ENCODE results near the gene BRPF3.

BRPF3 gene

DNA sequence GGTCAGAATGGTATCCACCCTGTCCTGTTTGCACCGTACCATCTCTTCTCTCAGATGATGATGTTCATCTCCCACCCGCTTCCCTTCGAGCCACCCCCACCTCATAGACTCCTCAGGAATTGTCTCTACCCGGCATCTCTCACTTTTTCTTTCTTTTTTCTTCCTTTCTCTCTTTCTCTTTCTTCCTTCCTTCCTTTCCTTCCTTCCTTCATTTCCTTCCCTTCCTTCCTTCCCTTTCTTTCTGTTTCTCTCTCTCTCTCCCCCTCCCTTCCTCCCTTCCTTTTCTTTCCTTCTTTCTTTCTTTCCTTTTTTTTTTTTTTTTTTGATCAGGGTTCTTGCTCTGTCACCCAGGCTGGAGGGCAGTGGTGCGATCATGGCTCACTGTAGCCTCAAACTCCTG is 45.6 kb downstream of the BRPF3 start:
- Histone ChIP-seq H2AK5ac (ENCODE audit: low read length, severe bottlenecking) (no peak overlapping the region), H3K23ac (ENCODE audit: low read length in 2 of 2) (no peak overlapping the region), H3K9me3 (ENCODE audit: control insufficient read depth, low read length) (no peaks in the 10 kb centered on the region), H3K9ac (ENCODE audit: low read length) (no peak overlapping the region), H2BK15ac (ENCODE audit: low read depth, poor library complexity, severe bottlenecking) (no peak overlapping the region), H4K91ac (ENCODE audit: low read length) (no peak overlapping the region), H3K27ac (ENCODE audit: low read length, poor library complexity, severe bottlenecking) (no peak overlapping the region), H2BK12ac (ENCODE audit: low read length in 2 of 2) (no peak overlapping the region), H3K4ac (ENCODE audit: low read depth in 1 of 2, low read length in 2 of 2) (no peak overlapping the region), H2BK5ac (ENCODE audit: low read depth, low read length, poor library complexity, severe bottlenecking) (no peak overlapping the region), H2BK120ac (ENCODE audit: low read depth, low read length) (no peak overlapping the region), H3K4me2 (ENCODE audit: low read length, poor library complexity, severe bottlenecking) (no peak overlapping the region), H3K36me3 (ENCODE audit: control insufficient read depth in 1 of 2, insufficient read depth in 2 of 2, low read depth in 1 of 2, low read length in 2 of 2) (no peaks in the 10 kb centered on the region), H3K18ac (ENCODE audit: low read depth in 1 of 2, low read length in 2 of 2) (no peak overlapping the region), H3K14ac (ENCODE audit: low read length in 2 of 2) (no peak overlapping the region), H3K4me3 (ENCODE audit: insufficient read depth in 1 of 2, low read depth in 1 of 2, low read length in 2 of 2) (peak overlapping the region in 1 of 2 experiments; percentile 53), H4K8ac (ENCODE audit: low read length) (no peak overlapping the region), H3K79me1 (replicated peaks; ENCODE audit: low read length, poor library complexity, severe bottlenecking) (no peaks in the 10 kb centered on the region), H3K27me3 (ENCODE audit: control insufficient read depth in 1 of 2, insufficient read depth in 1 of 2, low read length in 2 of 2) (peaks cover 0 to 6% of the 10 kb centered on the region in 2 experiments), H2AFZ (ENCODE audit: low read depth, low read length) (no peak overlapping the region), H3K4me1 (ENCODE audit: control insufficient read depth, insufficient read depth, low read depth, low read length) (no peaks in the 10 kb centered on the region)
- 96% methylated on average over 5 of the region's 5 CpGs for WGBS
- DNase-seq = no peak

DNA sequence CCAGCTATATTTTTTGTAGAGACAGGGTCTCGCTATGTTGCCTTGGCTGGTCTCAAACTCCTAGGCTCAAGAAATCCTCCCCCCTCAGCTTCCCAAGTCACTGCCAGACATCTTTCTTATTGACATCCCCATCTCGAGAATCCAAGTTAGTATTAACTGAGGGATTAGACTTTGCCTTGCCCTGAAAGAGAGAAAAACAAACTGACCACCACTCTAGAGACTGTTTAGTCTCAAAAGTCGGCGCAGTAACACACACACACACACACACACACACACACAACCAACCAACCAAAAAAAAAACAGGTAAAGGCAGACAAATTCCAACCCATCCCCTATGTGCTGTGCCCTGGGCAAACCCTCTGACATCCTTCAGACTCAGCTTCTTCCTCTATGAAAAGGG is 46.1 kb downstream of the BRPF3 start:
- Histone ChIP-seq H4K91ac (ENCODE audit: low read length) (no peak overlapping the region), H3K27ac (ENCODE audit: low read length, poor library complexity, severe bottlenecking) (no peak overlapping the region), H3K4me3 (ENCODE audit: insufficient read depth in 1 of 2, low read depth in 1 of 2, low read length in 2 of 2) (no peak overlapping the region), H3K9me3 (ENCODE audit: control insufficient read depth, low read length) (no peaks in the 10 kb centered on the region), H2BK120ac (ENCODE audit: low read depth, low read length) (no peak overlapping the region), H3K79me1 (replicated peaks; ENCODE audit: low read length, poor library complexity, severe bottlenecking) (no peaks in the 10 kb centered on the region), H3K4me1 (ENCODE audit: control insufficient read depth, insufficient read depth, low read depth, low read length) (no peaks in the 10 kb centered on the region), H2AFZ (ENCODE audit: low read depth, low read length) (no peak overlapping the region), H2AK5ac (ENCODE audit: low read length, severe bottlenecking) (no peak overlapping the region), H4K8ac (ENCODE audit: low read length) (no peak overlapping the region), H2BK12ac (ENCODE audit: low read length in 2 of 2) (no peak overlapping the region), H3K14ac (ENCODE audit: low read length in 2 of 2) (no peak overlapping the region), H3K36me3 (ENCODE audit: control insufficient read depth in 1 of 2, insufficient read depth in 2 of 2, low read depth in 1 of 2, low read length in 2 of 2) (no peaks in the 10 kb centered on the region), H3K9ac (ENCODE audit: low read length) (no peak overlapping the region), H2BK15ac (ENCODE audit: low read depth, poor library complexity, severe bottlenecking) (no peak overlapping the region), H3K27me3 (ENCODE audit: control insufficient read depth in 1 of 2, insufficient read depth in 1 of 2, low read length in 2 of 2) (peaks cover 0 to 6% of the 10 kb centered on the region in 2 experiments), H3K4ac (ENCODE audit: low read depth in 1 of 2, low read length in 2 of 2) (no peak overlapping the region), H3K23ac (ENCODE audit: low read length in 2 of 2) (no peak overlapping the region), H3K4me2 (ENCODE audit: low read length, poor library complexity, severe bottlenecking) (no peak overlapping the region), H2BK5ac (ENCODE audit: low read depth, low read length, poor library complexity, severe bottlenecking) (no peak overlapping the region), H3K18ac (ENCODE audit: low read depth in 1 of 2, low read length in 2 of 2) (no peak overlapping the region)
- WGBS = 73% methylated on average over 4 of the region's 4 CpGs
- no peak for DNase-seq

DNA sequence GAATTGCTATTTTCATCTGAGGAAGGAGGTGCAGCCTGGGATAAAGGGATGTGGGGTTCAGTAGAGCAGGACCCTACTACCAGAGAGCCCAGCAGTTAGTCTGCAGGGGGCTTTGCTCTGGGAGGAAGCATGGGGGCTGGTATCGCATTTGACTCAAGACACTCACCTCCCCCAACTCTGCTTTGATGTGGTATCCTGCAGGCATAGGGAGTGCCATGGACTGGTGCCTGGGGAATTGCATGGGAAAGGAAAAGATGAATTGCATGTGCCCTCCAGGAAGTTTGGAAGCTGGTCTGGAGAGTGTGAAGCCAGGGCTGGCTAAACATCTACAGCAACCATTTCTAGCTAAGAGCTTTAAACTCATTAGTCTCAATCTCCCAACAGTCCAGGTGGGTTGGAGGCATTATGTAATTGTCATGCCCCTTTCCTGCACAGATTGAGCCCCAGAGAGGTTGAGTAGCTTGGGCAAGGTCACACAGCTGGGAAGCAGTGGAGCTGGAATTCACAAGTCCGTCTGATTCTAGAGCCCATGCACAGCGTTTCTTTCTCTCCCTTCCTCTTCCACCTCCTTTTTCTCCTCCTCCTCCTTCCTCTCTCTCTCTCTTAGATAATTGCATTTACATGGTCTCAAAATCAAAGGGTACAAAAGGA is 47.1 kb downstream of the BRPF3 start:
- no peak overlapping the region for H2BK120ac ChIP-seq (ENCODE audit: low read depth, low read length)
- H3K14ac ChIP-seq (ENCODE audit: low read length in 2 of 2) = no peak overlapping the region
- H2BK5ac ChIP-seq (ENCODE audit: low read depth, low read length, poor library complexity, severe bottlenecking) = no peak overlapping the region
- no peak for DNase-seq
- no peak overlapping the region for H2AFZ ChIP-seq (ENCODE audit: low read depth, low read length)
- H3K4me2 ChIP-seq (ENCODE audit: low read length, poor library complexity, severe bottlenecking) = no peak overlapping the region
- no peaks in the 10 kb centered on the region for H3K79me1 ChIP-seq (replicated peaks; ENCODE audit: low read length, poor library complexity, severe bottlenecking)
- no peak overlapping the region for H3K9ac ChIP-seq (ENCODE audit: low read length)
- no peaks in the 10 kb centered on the region for H3K9me3 ChIP-seq (ENCODE audit: control insufficient read depth, low read length)
- no peak overlapping the region for H3K4me3 ChIP-seq (ENCODE audit: insufficient read depth in 1 of 2, low read depth in 1 of 2, low read length in 2 of 2)
- no peak overlapping the region for H3K27ac ChIP-seq (ENCODE audit: low read length, poor library complexity, severe bottlenecking)
- H3K36me3 ChIP-seq (ENCODE audit: control insufficient read depth in 1 of 2, insufficient read depth in 2 of 2, low read depth in 1 of 2, low read length in 2 of 2) = no peaks in the 10 kb centered on the region
- WGBS = 40% methylated on average over 1 of the region's 3 CpGs
- no peak overlapping the region for H2AK5ac ChIP-seq (ENCODE audit: low read length, severe bottlenecking)
- H4K8ac ChIP-seq (ENCODE audit: low read length) = no peak overlapping the region
- no peak overlapping the region for H4K91ac ChIP-seq (ENCODE audit: low read length)
- no peak overlapping the region for H2BK15ac ChIP-seq (ENCODE audit: low read depth, poor library complexity, severe bottlenecking)
- no peak overlapping the region for H3K4ac ChIP-seq (ENCODE audit: low read depth in 1 of 2, low read length in 2 of 2)
- no peak overlapping the region for H2BK12ac ChIP-seq (ENCODE audit: low read length in 2 of 2)
- H3K23ac ChIP-seq (ENCODE audit: low read length in 2 of 2) = no peak overlapping the region
- H3K18ac ChIP-seq (ENCODE audit: low read depth in 1 of 2, low read length in 2 of 2) = no peak overlapping the region
- H3K27me3 ChIP-seq (ENCODE audit: control insufficient read depth in 1 of 2, insufficient read depth in 1 of 2, low read length in 2 of 2) = peaks cover 0 to 6% of the 10 kb centered on the region in 2 experiments
- H3K4me1 ChIP-seq (ENCODE audit: control insufficient read depth, insufficient read depth, low read depth, low read length) = peaks cover 2% of the 10 kb centered on the region

DNA sequence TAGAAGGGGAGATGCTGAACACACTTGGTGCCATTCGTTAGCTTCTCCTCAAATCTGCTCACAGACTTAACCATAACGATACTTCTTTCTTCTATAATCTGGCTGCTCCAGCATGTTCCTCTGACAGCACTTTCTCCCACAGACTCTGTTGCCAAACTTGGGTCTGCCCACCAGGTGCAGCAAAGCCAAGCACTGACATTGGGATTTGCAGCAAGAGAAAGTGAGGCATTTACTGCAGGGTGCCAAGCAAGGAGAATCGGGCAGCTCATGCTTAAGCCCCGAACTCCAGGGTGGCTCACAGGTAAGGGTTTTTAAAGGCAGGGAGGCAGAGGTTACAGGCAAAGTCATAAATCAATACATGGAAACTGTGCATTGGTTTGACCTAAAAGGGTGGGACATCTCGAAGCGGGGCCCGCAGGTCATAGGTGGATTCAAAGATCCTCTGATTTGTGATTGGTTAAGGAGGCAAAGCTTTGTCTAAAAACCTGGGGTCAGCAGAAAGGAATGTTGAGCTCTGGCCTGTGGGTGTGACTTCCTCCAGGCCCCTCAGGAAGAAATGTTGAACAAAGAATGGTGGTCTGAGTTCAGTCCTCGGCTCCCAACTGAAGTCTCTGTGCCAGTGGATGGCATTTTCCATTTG is 48.2 kb downstream of the BRPF3 start:
- H3K36me3 ChIP-seq (ENCODE audit: control insufficient read depth in 1 of 2, insufficient read depth in 2 of 2, low read depth in 1 of 2, low read length in 2 of 2) = no peaks in the 10 kb centered on the region
- H3K23ac ChIP-seq (ENCODE audit: low read length in 2 of 2) = no peak overlapping the region
- H3K18ac ChIP-seq (ENCODE audit: low read depth in 1 of 2, low read length in 2 of 2) = no peak overlapping the region
- H3K14ac ChIP-seq (ENCODE audit: low read length in 2 of 2) = no peak overlapping the region
- H3K4me3 ChIP-seq (ENCODE audit: insufficient read depth in 1 of 2, low read depth in 1 of 2, low read length in 2 of 2) = no peak overlapping the region
- peaks cover 0 to 6% of the 10 kb centered on the region in 2 experiments for H3K27me3 ChIP-seq (ENCODE audit: control insufficient read depth in 1 of 2, insufficient read depth in 1 of 2, low read length in 2 of 2)
- H3K4ac ChIP-seq (ENCODE audit: low read depth in 1 of 2, low read length in 2 of 2) = no peak overlapping the region
- H2BK5ac ChIP-seq (ENCODE audit: low read depth, low read length, poor library complexity, severe bottlenecking) = no peak overlapping the region
- H4K91ac ChIP-seq (ENCODE audit: low read length) = no peak overlapping the region
- H4K8ac ChIP-seq (ENCODE audit: low read length) = no peak overlapping the region
- no peak for DNase-seq
- H3K27ac ChIP-seq (ENCODE audit: low read length, poor library complexity, severe bottlenecking) = no peak overlapping the region
- H3K9me3 ChIP-seq (ENCODE audit: control insufficient read depth, low read length) = no peaks in the 10 kb centered on the region
- no peak overlapping the region for H2BK15ac ChIP-seq (ENCODE audit: low read depth, poor library complexity, severe bottlenecking)
- no peak overlapping the region for H2BK120ac ChIP-seq (ENCODE audit: low read depth, low read length)
- H3K79me1 ChIP-seq (replicated peaks; ENCODE audit: low read length, poor library complexity, severe bottlenecking) = no peaks in the 10 kb centered on the region
- no peak overlapping the region for H2AK5ac ChIP-seq (ENCODE audit: low read length, severe bottlenecking)
- 70% methylated on average over 8 of the region's 8 CpGs for WGBS
- H2AFZ ChIP-seq (ENCODE audit: low read depth, low read length) = peak overlapping the region; percentile 21
- H3K4me1 ChIP-seq (ENCODE audit: control insufficient read depth, insufficient read depth, low read depth, low read length) = peaks cover 3% of the 10 kb centered on the region
- no peak overlapping the region for H2BK12ac ChIP-seq (ENCODE audit: low read length in 2 of 2)
- H3K9ac ChIP-seq (ENCODE audit: low read length) = no peak overlapping the region
- H3K4me2 ChIP-seq (ENCODE audit: low read length, poor library complexity, severe bottlenecking) = no peak overlapping the region

All from mesenchymal stem cell (in vitro differentiated cells and primary cell).